Activated CD4-positive, alpha-beta T cell treated with anti-CD3 and anti-CD28 coated beads, Interleukin-2, amount 10 ng/mL, durations not matched to agents 7 days and 5 days (primary cell): ENCODE results near the gene TEKT2. TPM values are rescaled to one million over a fixed set of nuclear protein-coding genes. Genes with fewer than 3 reads are reported as not detected.
A peak's percentile ranks its signal among the peaks of the same experiment; 100 is the strongest.

Source experiments
- CTCF ChIA-PET: fragments of 350-600 bp; sonication (Branson Sonifier 250); formaldehyde crosslinking; loops from one replicate; lab custom pipeline; 2021; ENCODE audit warnings: antibody characterized with exemption; lab: Charles Lee
- POLR2A ChIA-PET: fragments of 350-600 bp; sonication (Branson Sonifier 250); formaldehyde crosslinking; loops from one replicate; lab custom pipeline; 2021; ENCODE audit warnings: antibody characterized with exemption; lab: Charles Lee
- DNase-seq: peaks from one replicate; pipeline ENCODE4 v3.0.0-alpha.2; 2020
- H3K27ac Mint-ChIP-seq: one replicate; pipeline ENCODE4 v1.8.0; 2021; ENCODE audit warnings: mild to moderate bottlenecking, moderate library complexity, mixed read lengths
- H3K27me3 Mint-ChIP-seq: one replicate; pipeline ENCODE4 v1.8.0; 2021; ENCODE audit warnings: mixed read lengths
- H3K36me3 Mint-ChIP-seq: one replicate; pipeline ENCODE4 v1.8.0; 2021; ENCODE audit warnings: low read depth, mixed read lengths
- H3K4me1 Mint-ChIP-seq: one replicate; pipeline ENCODE4 v1.8.0; 2021; ENCODE audit warnings: mixed read lengths
- H3K4me3 Mint-ChIP-seq: one replicate; pipeline ENCODE4 v1.8.0; 2021; ENCODE audit warnings: mild to moderate bottlenecking, moderate library complexity, mixed read lengths
- H3K9me3 Mint-ChIP-seq: one replicate; pipeline ENCODE4 v1.8.0; 2021; ENCODE audit warnings: mixed read lengths
- total RNA-seq, 2 experiments: library from RNA; stranded (reverse); gene quantifications; one replicate each; pipeline ENCODE4 v1.2.3, GENCODE V29; 2021

The TEKT2 gene
- total RNA-seq, 2 experiments from 2014 or later: not detected

DNA sequence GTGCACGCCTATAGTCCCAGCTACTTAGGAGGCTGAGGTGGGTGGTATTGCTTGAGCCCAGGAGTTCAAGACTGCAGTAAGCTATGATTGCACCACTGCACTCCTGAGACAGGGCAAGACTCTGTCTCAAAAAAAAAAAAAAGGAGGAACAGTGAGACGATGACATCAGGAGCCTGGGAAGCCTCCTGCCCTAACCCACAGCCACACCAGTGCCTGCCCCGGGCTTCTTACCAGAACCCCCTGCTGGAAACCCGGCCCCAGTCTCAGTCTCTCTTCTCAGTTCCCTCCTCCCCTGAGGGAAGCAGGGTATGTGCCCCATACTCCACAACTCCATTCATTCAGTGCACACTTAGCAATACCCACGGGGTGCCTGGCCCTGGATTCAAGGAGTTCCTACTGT is 32.0 kb downstream of the TEKT2 start:
- Mint-ChIP-seq H3K36me3 (no peaks in the 10 kb centered on the region), H3K4me1 (peaks cover 9% of the 10 kb centered on the region), H3K27me3 (peaks cover 2% of the 10 kb centered on the region), H3K4me3 (no peak overlapping the region), H3K9me3 (no peaks in the 10 kb centered on the region), H3K27ac (no peak overlapping the region)
- POLR2A ChIA-PET: no interaction called here
- CTCF ChIA-PET: interaction anchor here (1.0 to 1.8 kb wide), 4 partner anchors 9 to 72 kb away, joined by 3 to 7 read pairs (median 4); no protein-coding TSS in a partner anchor
- no peak for DNase-seq

DNA sequence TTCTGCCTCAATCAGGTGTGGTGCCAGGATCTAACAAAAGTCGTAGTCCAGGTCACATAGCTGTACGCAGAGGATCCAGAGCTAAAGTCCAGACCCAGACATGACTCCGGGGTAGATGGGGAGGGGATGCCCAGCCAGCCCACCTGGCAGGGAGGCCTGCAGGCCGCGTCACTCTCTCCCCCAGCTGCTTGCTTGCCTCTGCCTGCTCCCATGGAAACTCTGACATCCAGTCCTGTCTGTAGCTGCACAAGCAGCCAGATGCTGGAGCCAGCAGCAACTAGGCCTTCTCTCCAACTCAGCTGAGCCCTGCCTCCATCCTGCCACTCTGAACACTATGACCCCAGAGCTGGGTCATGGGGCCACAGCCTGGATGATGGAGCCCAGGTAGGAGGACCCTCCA is 33.0 kb downstream of the TEKT2 start:
- no peak overlapping the region for H3K4me3 Mint-ChIP-seq
- POLR2A ChIA-PET: no interaction called here
- no peak overlapping the region for H3K27ac Mint-ChIP-seq
- H3K4me1 Mint-ChIP-seq: no peaks in the 10 kb centered on the region
- H3K36me3 Mint-ChIP-seq: no peaks in the 10 kb centered on the region
- peaks cover 2% of the 10 kb centered on the region for H3K27me3 Mint-ChIP-seq
- CTCF ChIA-PET: interaction anchor here (0.6 to 3.2 kb wide), 6 partner anchors 13 to 32 kb away, joined by 3 to 12 read pairs (median 4); no protein-coding TSS in a partner anchor
- H3K9me3 Mint-ChIP-seq: no peaks in the 10 kb centered on the region
- DNase-seq: no peak

DNA sequence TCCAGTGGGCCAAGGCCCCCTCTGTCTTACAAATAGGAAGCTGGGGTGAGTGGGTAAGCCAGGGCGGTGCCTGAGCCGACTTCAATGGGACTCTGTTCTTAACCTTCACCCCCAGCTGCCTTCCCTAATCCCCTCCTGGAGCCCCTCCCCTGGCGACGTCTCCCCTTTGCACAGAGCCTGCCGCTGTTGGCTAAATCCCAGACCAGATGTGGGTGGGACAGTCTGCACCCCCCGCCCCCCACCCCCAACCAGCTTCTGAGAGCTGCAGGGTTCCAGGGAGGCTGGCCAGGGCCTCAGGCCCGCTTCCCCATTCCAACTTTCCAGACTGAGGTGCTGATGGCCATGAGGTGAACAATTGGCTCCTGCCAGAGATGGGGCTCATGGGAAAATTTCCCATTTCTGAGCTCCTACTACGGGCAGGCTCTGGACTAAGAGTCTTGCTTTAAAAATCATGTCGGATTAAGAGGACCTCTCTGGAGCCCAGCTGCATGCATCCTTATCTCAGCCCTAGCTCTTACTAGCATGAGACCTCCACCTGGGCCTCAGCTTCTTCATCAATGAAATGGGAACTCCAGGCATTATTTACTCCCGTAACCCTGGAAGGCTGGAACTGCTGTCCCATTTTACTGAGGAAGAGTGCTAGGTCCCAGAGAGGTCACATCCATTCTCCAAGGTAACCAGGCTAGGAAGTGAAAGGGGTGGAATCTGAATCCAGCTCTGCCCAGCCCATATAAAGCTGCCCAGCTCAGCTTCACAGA is 34.7 kb downstream of the TEKT2 start:
- Mint-ChIP-seq H3K36me3 (no peaks in the 10 kb centered on the region), H3K27ac (no peak overlapping the region), H3K4me3 (no peak overlapping the region), H3K9me3 (no peaks in the 10 kb centered on the region), H3K27me3 (peaks cover 20% of the 10 kb centered on the region), H3K4me1 (peaks cover 10% of the 10 kb centered on the region)
- DNase-seq: no peak
- POLR2A ChIA-PET: interaction anchor here (0.6 kb wide), 1 partner anchor 23 kb away, joined by 6 read pairs; no protein-coding TSS in a partner anchor
- CTCF ChIA-PET: interaction anchor here (0.6 to 3.2 kb wide), 7 partner anchors 15 to 386 kb away, joined by 3 to 12 read pairs (median 4); partner anchors contain the start of gene TRAPPC3

DNA sequence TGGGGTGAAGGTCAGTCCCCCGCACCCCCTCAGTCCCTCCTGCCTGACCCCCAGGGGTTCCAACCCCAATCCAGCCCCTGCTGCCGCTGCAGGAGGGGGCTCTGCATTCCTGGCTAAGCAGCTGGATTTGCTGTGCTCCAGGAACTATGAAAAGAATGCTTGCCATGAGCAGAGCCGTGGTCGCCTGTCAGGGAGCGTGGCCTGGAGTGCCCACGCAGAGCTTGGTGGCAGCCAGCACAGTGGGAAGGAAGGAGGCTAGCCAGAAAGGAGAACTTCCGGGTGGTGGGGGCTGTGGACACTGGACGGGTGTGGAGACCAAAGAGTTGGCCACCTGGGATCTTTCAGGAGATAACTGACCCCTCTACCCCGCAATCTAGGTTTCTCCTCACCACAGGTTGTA is 35.6 kb downstream of the TEKT2 start:
- Mint-ChIP-seq H3K9me3 (no peaks in the 10 kb centered on the region), H3K36me3 (no peaks in the 10 kb centered on the region), H3K27me3 (peaks cover 28% of the 10 kb centered on the region), H3K4me3 (no peak overlapping the region), H3K27ac (no peak overlapping the region), H3K4me1 (peaks cover 13% of the 10 kb centered on the region)
- DNase-seq: no peak
- CTCF ChIA-PET: interaction anchor here (1.3 to 3.2 kb wide), 3 partner anchors 15 to 90 kb away, joined by 3 to 12 read pairs (median 7); partner anchors contain the start of gene TRAPPC3
- POLR2A ChIA-PET: interaction anchor here (0.6 kb wide), 1 partner anchor 24 kb away, joined by 6 read pairs; no protein-coding TSS in a partner anchor

DNA sequence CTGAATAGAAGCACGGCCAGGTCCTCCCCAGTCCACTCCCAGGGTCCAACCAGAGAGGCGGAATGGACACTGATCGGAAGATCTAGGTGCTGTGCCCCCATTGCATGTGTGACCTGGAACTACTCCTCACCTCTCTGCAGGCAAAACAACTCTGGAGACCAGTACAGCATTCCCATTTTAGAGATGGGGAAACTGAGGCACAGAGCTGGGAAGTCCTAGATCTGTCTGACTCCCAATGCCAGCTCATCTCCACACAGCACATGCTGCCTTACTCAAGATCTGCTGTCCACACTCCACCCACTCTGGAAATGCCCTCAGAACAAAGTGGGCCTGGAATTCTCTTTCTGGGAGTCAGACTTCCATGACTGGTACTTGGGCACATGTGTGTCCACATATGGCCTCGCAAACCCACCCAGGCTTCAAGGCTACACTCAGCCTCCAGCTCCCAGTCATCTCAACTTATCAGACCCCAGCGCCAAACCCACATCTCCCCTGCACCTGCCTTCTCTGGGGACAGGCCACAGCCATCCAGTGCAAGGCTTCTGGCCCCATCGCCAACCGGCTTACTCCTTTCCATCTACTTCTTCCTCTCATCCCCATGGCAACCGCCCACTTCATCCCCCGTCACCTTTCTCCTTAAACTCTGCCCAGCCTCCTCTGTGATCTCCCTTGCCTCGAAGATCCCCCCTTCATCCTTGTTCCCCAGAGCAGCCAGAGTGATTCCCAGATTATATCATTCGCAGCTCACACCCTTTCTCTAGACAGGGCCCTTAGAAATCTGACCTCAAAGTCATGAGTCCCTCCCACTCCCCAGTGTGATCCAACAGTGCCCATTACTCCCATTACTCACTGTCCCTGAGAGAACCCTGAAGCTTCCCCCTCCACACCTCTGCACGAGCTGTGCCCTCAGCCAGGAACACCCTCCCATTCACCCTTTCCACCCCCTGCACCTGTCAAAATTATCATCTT is 38.5 kb downstream of the TEKT2 start:
- ChIA-PET POLR2A (no interaction called here), CTCF (interaction anchor here (1.5 kb wide), 1 partner anchor 16 kb away, joined by 3 read pairs; no protein-coding TSS in a partner anchor)
- Mint-ChIP-seq H3K27me3 (peaks cover 40% of the 10 kb centered on the region), H3K4me1 (peaks cover 21% of the 10 kb centered on the region), H3K9me3 (no peaks in the 10 kb centered on the region), H3K36me3 (no peaks in the 10 kb centered on the region), H3K4me3 (no peak overlapping the region), H3K27ac (no peak overlapping the region)
- no peak for DNase-seq

DNA sequence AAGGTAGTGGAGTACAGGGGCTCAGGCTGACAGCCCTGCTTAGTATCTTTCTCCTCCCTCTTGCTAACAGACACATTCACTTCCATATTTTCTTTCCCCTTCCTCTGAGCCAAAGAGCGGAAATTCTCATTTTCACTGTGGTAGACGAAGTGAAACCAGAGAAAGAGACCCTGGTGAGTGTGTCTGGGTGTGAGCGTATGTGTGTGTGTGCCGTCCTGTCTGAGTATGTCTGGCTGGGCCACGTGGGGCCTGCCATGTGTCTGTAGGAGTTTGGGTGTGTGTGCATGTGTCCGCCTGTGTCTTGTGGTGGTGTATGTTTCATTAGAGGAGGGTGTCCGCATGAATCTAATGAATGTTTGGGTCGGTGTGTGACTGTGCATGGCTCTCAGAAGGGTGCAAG is 39.5 kb downstream of the TEKT2 start:
- Mint-ChIP-seq H3K9me3 (no peaks in the 10 kb centered on the region), H3K27ac (no peak overlapping the region), H3K27me3 (peaks cover 40% of the 10 kb centered on the region), H3K4me1 (peaks cover 21% of the 10 kb centered on the region), H3K36me3 (no peaks in the 10 kb centered on the region), H3K4me3 (no peak overlapping the region)
- CTCF ChIA-PET: interaction anchor here (0.5 to 0.6 kb wide), 2 partner anchors 15 to 242 kb away, joined by 3 to 4 read pairs; no protein-coding TSS in a partner anchor
- POLR2A ChIA-PET: no interaction called here
- no peak for DNase-seq

DNA sequence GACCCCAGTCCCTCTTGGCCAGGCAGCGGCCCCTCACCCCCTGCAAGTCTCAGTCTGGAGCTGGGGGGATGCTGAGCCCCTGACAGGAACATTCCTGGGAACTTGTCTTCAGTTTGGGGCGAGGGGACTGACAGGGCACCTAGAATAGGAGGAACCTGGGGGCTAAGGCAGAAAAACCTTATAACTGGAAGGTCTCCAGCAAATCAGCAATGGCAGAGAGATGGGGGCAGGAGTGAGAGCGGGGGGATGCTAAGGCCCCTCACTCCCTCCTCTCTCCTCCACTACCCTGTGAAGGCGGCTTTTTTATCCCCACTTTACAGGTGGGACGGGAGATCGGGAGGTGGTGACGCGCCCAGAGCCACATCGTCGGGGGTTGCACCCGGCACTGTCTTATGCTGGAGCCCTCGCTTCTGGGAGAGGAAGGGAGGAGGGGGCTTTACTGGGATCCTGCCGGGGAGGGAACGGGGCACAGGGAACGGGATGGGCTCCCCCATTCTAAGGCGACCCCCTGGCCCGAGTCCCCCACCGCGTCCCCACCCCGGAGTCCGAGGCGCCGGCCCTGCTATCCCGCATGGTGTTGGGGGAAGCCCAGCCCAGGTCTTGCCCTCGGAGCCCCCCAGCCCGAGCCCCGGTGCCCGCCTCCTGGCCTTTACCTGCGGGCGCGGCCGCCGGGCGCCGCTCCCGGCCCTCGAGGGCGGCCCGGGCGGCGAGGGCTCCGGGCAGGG is 40.7 kb downstream of the TEKT2 start:
- H3K9me3 Mint-ChIP-seq: no peaks in the 10 kb centered on the region
- POLR2A ChIA-PET: no interaction called here
- no peak for DNase-seq
- no peak overlapping the region for H3K27ac Mint-ChIP-seq
- peaks cover 21% of the 10 kb centered on the region for H3K4me1 Mint-ChIP-seq
- peak overlapping the region; percentile 19 for H3K4me3 Mint-ChIP-seq
- H3K27me3 Mint-ChIP-seq: peaks cover 40% of the 10 kb centered on the region
- no peaks in the 10 kb centered on the region for H3K36me3 Mint-ChIP-seq
- CTCF ChIA-PET: no interaction called here

DNA sequence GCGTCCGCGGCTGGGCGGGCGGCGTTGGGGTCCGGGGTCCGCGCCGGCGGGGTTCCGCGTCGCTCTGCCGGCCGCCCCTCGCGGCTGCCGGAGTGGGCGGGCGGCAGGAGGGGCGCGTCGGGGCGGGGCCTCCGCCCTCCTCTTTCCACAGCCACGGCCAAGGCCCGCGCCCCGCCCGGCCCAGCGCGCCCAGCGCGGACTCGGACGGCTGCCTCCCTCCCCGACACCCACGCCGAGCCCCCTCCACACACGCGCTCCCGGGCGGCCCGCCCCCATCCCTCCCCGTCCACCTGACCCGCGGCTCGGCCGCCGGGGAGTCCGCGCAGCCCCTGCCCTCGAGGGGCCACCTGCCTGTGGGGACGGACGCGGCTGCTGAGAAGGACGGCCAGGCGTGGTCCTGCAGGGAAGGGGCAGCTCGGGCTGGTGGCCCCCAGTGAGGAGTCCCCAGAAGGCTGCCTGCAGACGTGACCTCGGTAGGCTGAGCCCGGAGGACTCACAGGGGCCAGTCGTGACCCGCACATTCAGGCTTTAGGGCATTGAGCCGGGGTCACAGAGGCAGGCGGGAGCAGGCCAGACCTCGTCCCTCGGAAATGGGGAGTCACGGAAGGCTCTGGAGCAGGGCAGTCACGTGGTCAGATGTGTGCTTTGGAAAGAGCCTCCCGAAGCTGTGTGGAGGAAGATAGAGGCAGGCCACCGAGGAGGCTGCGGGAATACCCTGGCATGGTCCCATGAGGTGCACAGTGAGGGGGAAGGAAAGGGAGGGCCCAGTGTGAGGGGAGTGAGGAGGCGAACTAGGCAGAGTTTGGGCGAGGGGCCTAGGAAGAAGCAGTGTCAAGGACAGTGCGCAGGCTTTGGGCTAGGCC is 41.5 kb downstream of the TEKT2 start, which contains the start of gene COL8A2:
TSS of gene COL8A2 (minus strand) at position 94 of the 863 bp plus-strand sequence. CDS start 24,980 bp downstream, outside the sequence.
- no peak for DNase-seq

DNA sequence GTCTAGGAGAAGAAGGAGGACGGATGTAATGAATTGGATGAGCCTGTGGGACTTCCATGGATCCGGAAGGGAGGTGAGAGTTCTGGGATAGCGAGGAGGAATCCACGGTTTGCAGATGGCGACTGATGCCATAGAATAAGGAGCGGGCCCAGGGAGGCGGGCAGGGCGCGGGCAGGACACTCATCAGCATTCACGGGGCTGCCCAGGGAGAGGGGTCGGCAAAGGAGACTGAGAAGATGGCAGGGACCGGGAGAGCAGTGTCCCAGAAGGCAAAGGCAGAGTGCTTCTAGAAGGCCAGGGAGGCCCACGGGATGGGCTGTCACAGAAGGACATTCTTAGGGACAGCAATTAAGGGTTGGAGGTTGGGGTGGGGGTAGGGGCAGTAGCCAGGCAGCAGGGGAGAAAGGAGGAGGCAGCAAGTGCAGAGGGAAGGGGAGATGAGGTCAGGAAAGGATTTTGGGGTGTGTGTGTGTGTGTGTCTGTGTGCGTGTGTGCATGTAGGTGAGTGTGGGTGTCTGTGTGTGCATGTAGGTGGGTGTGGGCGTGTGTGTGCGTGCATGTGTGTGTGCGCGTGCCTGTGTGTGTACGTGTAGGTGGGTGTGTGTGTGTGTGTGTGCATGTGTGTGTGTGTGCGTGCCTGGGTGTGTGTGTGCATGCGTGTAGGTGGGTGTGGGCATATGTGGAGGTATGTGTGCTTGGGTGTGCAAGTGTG is 42.3 kb downstream of the TEKT2 start:
- H3K27me3 Mint-ChIP-seq: peaks cover 40% of the 10 kb centered on the region
- H3K27ac Mint-ChIP-seq: peak overlapping the region; percentile 2
- ChIA-PET CTCF (no interaction called here), POLR2A (no interaction called here)
- H3K36me3 Mint-ChIP-seq: no peaks in the 10 kb centered on the region
- no peaks in the 10 kb centered on the region for H3K9me3 Mint-ChIP-seq
- no peak for DNase-seq
- H3K4me1 Mint-ChIP-seq: peaks cover 21% of the 10 kb centered on the region
- no peak overlapping the region for H3K4me3 Mint-ChIP-seq

More for the DNA sequence above, 41.5 kb downstream of the TEKT2 start, which contains the start of gene COL8A2:
- Mint-ChIP-seq H3K36me3 (no peaks in the 10 kb centered on the region), H3K27ac (peak within 1 kb of the TSS; percentile 36), H3K4me1 (peaks cover 21% of the 10 kb centered on the region), H3K27me3 (peaks cover 40% of the 10 kb centered on the region), H3K9me3 (no peaks in the 10 kb centered on the region), H3K4me3 (peak within 1 kb of the TSS; percentile 19)
- ChIA-PET POLR2A (no interaction called here), CTCF (no interaction called here)

DNA sequence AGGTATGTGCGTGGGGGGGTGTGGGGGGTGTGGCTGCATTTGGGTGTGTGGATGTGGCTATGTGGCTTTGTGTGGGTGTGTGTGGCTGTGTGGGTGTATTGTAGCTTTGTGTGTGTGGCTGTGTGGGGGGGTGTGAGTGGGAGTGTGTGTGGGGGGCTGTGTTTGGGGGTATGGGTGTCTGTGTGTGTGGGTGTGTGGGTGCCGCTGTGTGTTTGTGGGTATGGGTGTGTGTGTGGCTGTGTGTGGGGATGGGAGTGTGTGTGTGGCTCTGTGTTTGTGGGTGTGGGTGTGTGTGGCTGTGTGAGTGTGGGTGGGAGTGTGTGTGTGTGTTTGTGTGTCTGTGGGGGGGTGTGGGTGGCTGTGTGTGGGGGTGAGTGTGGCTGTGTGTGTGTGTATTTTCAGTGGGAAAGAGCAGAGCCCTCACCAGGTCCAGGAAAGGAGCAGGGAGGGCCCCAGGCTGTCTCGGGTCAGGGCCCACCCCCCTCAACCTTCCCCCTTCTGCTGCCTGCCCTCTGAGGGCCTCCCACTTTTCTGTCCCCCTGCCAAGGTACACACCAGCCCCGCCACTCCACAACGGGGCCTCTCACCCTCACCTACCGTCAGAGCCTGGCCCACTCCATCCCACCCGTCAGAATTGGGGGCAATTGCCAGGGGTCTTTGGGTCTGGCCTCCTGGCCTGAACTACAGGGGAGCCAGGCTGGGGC is 43.1 kb downstream of the TEKT2 start:
- Mint-ChIP-seq H3K27me3 (peaks cover 39% of the 10 kb centered on the region), H3K27ac (no peak overlapping the region), H3K9me3 (no peaks in the 10 kb centered on the region), H3K36me3 (no peaks in the 10 kb centered on the region), H3K4me3 (no peak overlapping the region), H3K4me1 (peaks cover 21% of the 10 kb centered on the region)
- POLR2A ChIA-PET: no interaction called here
- CTCF ChIA-PET: interaction anchor here (0.5 kb wide), 1 partner anchor 399 kb away, joined by 3 read pairs; no protein-coding TSS in a partner anchor
- no peak for DNase-seq
